ENCODE data around the gene TMEM61.

Gene TMEM61

GRCh38 chr1:55039342-55040082, 59.1 kb downstream of the TMEM61 start, which contains the start of gene PCSK9:
Gene PCSK9 (plus strand): TSS chr1:55039548. CDS start chr1:55039838, 290 bp downstream.
- no peak within 1 kb of the TSS for H2AFZ ChIP-seq (ENCODE audit: low read depth, low read length, severe bottlenecking)
- H3F3A ChIP-seq (ENCODE audit: insufficient read depth) = no peaks in the 10 kb centered on the region
- H3K36me3 ChIP-seq (ENCODE audit: low read length) = no peaks in the 10 kb centered on the region
- no peaks in the 10 kb centered on the region for H3K79me2 ChIP-seq (ENCODE audit: insufficient read depth, low read length)
- H3K9ac ChIP-seq (ENCODE audit: low read length) = no peak within 1 kb of the TSS
- no peak for TF ChIP-seq CTCF (IDR thresholded peaks at IDR 0.05; ENCODE audit: insufficient read depth, low read length, poor library complexity, severe bottlenecking)
- TF ChIP-seq EZH2phosphoT487 (conservative IDR thresholded peaks at IDR 0.05; ENCODE audit: low read length) = no peak
- no peaks in the 10 kb centered on the region for H3K9me2 ChIP-seq (replicated peaks; ENCODE audit: insufficient read depth, low read length)
- H3K4me3 ChIP-seq (ENCODE audit: insufficient read depth, low read length, poor library complexity, severe bottlenecking) = no peak within 1 kb of the TSS
- no peaks in the 10 kb centered on the region for H3K9me3 ChIP-seq (ENCODE audit: insufficient read depth, low read length)
- no peaks in the 10 kb centered on the region for H3K27me3 ChIP-seq (ENCODE audit: low read length)
- H3K27ac ChIP-seq (ENCODE audit: low read depth, low read length) = no peak within 1 kb of the TSS
- no peaks in the 10 kb centered on the region for H4K20me1 ChIP-seq (ENCODE audit: low read depth, low read length)
- H3K4me2 ChIP-seq (ENCODE audit: low read depth, low read length, poor library complexity, severe bottlenecking) = no peak within 1 kb of the TSS

- Histone ChIP-seq H3K27me3 (ENCODE audit: low read length) (no peaks in the 10 kb centered on the region), H3K36me3 (ENCODE audit: low read length) (no peaks in the 10 kb centered on the region), H3K27ac (ENCODE audit: low read depth, low read length) (no peak overlapping the region), H2AFZ (ENCODE audit: low read depth, low read length, severe bottlenecking) (no peak overlapping the region), H3K9me3 (ENCODE audit: insufficient read depth, low read length) (no peaks in the 10 kb centered on the region), H3K9me2 (replicated peaks; ENCODE audit: insufficient read depth, low read length) (no peaks in the 10 kb centered on the region), H3K4me2 (ENCODE audit: low read depth, low read length, poor library complexity, severe bottlenecking) (no peak overlapping the region), H3K79me2 (ENCODE audit: insufficient read depth, low read length) (no peaks in the 10 kb centered on the region), H3K9ac (ENCODE audit: low read length) (no peak overlapping the region), H4K20me1 (ENCODE audit: low read depth, low read length) (no peaks in the 10 kb centered on the region), H3F3A (ENCODE audit: insufficient read depth) (no peaks in the 10 kb centered on the region), H3K4me3 (ENCODE audit: insufficient read depth, low read length, poor library complexity, severe bottlenecking) (no peak overlapping the region)
- TF ChIP-seq EZH2phosphoT487 (conservative IDR thresholded peaks at IDR 0.05; ENCODE audit: low read length) (no peak), CTCF (IDR thresholded peaks at IDR 0.05; ENCODE audit: insufficient read depth, low read length, poor library complexity, severe bottlenecking) (no peak)
These were observed 59.9 kb downstream of the TMEM61 start for GRCh38 chr1:55040083-55040932.

- no peak overlapping the region for H3K4me3 ChIP-seq (ENCODE audit: insufficient read depth, low read length, poor library complexity, severe bottlenecking)
- no peak overlapping the region for H3K27ac ChIP-seq (ENCODE audit: low read depth, low read length)
- no peak overlapping the region for H3K9ac ChIP-seq (ENCODE audit: low read length)
- no peaks in the 10 kb centered on the region for H3K9me2 ChIP-seq (replicated peaks; ENCODE audit: insufficient read depth, low read length)
- H3K79me2 ChIP-seq (ENCODE audit: insufficient read depth, low read length) = no peaks in the 10 kb centered on the region
- H3K9me3 ChIP-seq (ENCODE audit: insufficient read depth, low read length) = no peaks in the 10 kb centered on the region
- no peaks in the 10 kb centered on the region for H3K27me3 ChIP-seq (ENCODE audit: low read length)
- H4K20me1 ChIP-seq (ENCODE audit: low read depth, low read length) = no peaks in the 10 kb centered on the region
- H2AFZ ChIP-seq (ENCODE audit: low read depth, low read length, severe bottlenecking) = no peak overlapping the region
- TF ChIP-seq CTCF (IDR thresholded peaks at IDR 0.05; ENCODE audit: insufficient read depth, low read length, poor library complexity, severe bottlenecking) = no peak
- TF ChIP-seq EZH2phosphoT487 (conservative IDR thresholded peaks at IDR 0.05; ENCODE audit: low read length) = no peak
- no peak overlapping the region for H3K4me2 ChIP-seq (ENCODE audit: low read depth, low read length, poor library complexity, severe bottlenecking)
- H3K36me3 ChIP-seq (ENCODE audit: low read length) = no peaks in the 10 kb centered on the region
- no peaks in the 10 kb centered on the region for H3F3A ChIP-seq (ENCODE audit: insufficient read depth)
These were observed 60.6 kb downstream of the TMEM61 start for GRCh38 chr1:55040933-55041494.

Data from SU-DHL-6 (cell line).